Activated T-cell treated with anti-CD3 and anti-CD28 coated beads, Interleukin-2, amount 50 U/mL, for 4 hours (primary cell): ENCODE measurements around the gene PTAFR. TPM values are rescaled to one million over a fixed set of nuclear protein-coding genes. Genes with fewer than 3 reads are reported as not detected.

Experiments used
- ATAC-seq, 2 donors: fragments of 200-7000 bp; cut with Tn5 transposase; one replicate each; pipeline ENCODE4 v1.10.0; 2021
- DNase-seq: peaks from one replicate; pipeline ENCODE4 v3.0.0-alpha.2; 2020
- H3K27me3 Mint-ChIP-seq: one replicate; pipeline ENCODE4 v1.8.0; 2021; ENCODE audit warnings: low read depth, mixed read lengths
- H3K36me3 Mint-ChIP-seq: one replicate; pipeline ENCODE4 v1.8.0; 2022; ENCODE audit warnings: mixed read lengths; ENCODE audit not compliant: insufficient read depth
- H3K4me1 Mint-ChIP-seq: one replicate; pipeline ENCODE4 v1.8.0; 2021; ENCODE audit warnings: low read depth, mixed read lengths
- H3K4me3 Mint-ChIP-seq: one replicate; pipeline ENCODE4 v1.8.0; 2021; ENCODE audit warnings: mild to moderate bottlenecking, moderate library complexity, mixed read lengths
- H3K9me3 Mint-ChIP-seq: one replicate; pipeline ENCODE4 v1.8.0; 2021; ENCODE audit warnings: mixed read lengths
- total RNA-seq, 3 donors: library from RNA; stranded (reverse); gene quantifications; one replicate each; pipeline ENCODE4 v1.2.1, GENCODE V29; 2021

Gene PTAFR
- total RNA-seq = 1 to 10 TPM in 2 of 3 donors, under 1 TPM in 1; 0.96 to 3.4 (median 1.3) TPM

- H3K4me3 Mint-ChIP-seq = no peak within 1 kb of the TSS
- no peaks in the 10 kb centered on the region for H3K36me3 Mint-ChIP-seq
- H3K4me1 Mint-ChIP-seq = peaks cover 37% of the 10 kb centered on the region
- ATAC-seq (no peak), DNase-seq (no peak)
- H3K9me3 Mint-ChIP-seq = no peaks in the 10 kb centered on the region
- H3K27me3 Mint-ChIP-seq = peaks cover 7% of the 10 kb centered on the region
These were observed at the start of gene PTAFR for GRCh38 chr1:28176492-28177470. Gene PTAFR (minus strand): TSS chr1:28176690. CDS start chr1:28151021, 25,669 bp downstream.

- H3K4me3 Mint-ChIP-seq = no peak overlapping the region
- H3K9me3 Mint-ChIP-seq = no peaks in the 10 kb centered on the region
- peaks cover 14% of the 10 kb centered on the region for H3K36me3 Mint-ChIP-seq
- H3K27me3 Mint-ChIP-seq = no peaks in the 10 kb centered on the region
- DNase-seq (no peak), ATAC-seq (no peak)
- peaks cover 7% of the 10 kb centered on the region for H3K4me1 Mint-ChIP-seq
These were observed 36.8 kb upstream of the PTAFR start for GRCh38 chr1:28213315-28213714.

- H3K9me3 Mint-ChIP-seq = no peaks in the 10 kb centered on the region
- no peaks in the 10 kb centered on the region for H3K27me3 Mint-ChIP-seq
- ATAC-seq (no peak), DNase-seq (no peak)
- peaks cover 23% of the 10 kb centered on the region for H3K36me3 Mint-ChIP-seq
- H3K4me3 Mint-ChIP-seq = no peak overlapping the region
- H3K4me1 Mint-ChIP-seq = peaks cover 7% of the 10 kb centered on the region
These were observed 33.2 kb upstream of the PTAFR start for GRCh38 chr1:28209700-28210099.

GRCh38 chr1:28208818-28209441 lies 32.4 kb upstream of the PTAFR start:
- DNase-seq = peak; percentile 48
- Mint-ChIP-seq H3K36me3 (peaks cover 28% of the 10 kb centered on the region), H3K9me3 (no peaks in the 10 kb centered on the region)

GRCh38 chr1:28205243-28205642 lies 28.8 kb upstream of the PTAFR start:
- Mint-ChIP-seq H3K4me1 (peaks cover 18% of the 10 kb centered on the region), H3K36me3 (peaks cover 42% of the 10 kb centered on the region), H3K27me3 (no peaks in the 10 kb centered on the region), H3K4me3 (no peak overlapping the region), H3K9me3 (no peaks in the 10 kb centered on the region)
- ATAC-seq (no peak), DNase-seq (no peak)

More at GRCh38 chr1:28208818-28209441, 32.4 kb upstream of the PTAFR start:
- peak; percentile 53 to 73 for ATAC-seq
- peaks cover 7% of the 10 kb centered on the region for H3K4me1 Mint-ChIP-seq
- no peaks in the 10 kb centered on the region for H3K27me3 Mint-ChIP-seq
- H3K4me3 Mint-ChIP-seq = no peak overlapping the region

- H3K4me1 Mint-ChIP-seq = peaks cover 41% of the 10 kb centered on the region
These were observed 23.9 kb upstream of the PTAFR start for GRCh38 chr1:28200234-28200873.

GRCh38 chr1:28199328-28200233 lies 23.1 kb upstream of the PTAFR start:
- peaks cover 57% of the 10 kb centered on the region for H3K36me3 Mint-ChIP-seq
- H3K27me3 Mint-ChIP-seq = no peaks in the 10 kb centered on the region
- ATAC-seq (peak; percentile 95 to 96), DNase-seq (no peak)
- H3K4me3 Mint-ChIP-seq = peak overlapping the region; percentile 75
- peaks cover 7% of the 10 kb centered on the region for H3K9me3 Mint-ChIP-seq
- H3K4me1 Mint-ChIP-seq = peaks cover 41% of the 10 kb centered on the region

More at GRCh38 chr1:28200234-28200873, 23.9 kb upstream of the PTAFR start:
- DNase-seq (no peak), ATAC-seq (no peak)
- Mint-ChIP-seq H3K36me3 (peaks cover 62% of the 10 kb centered on the region), H3K9me3 (peaks cover 7% of the 10 kb centered on the region), H3K27me3 (no peaks in the 10 kb centered on the region), H3K4me3 (no peak overlapping the region)

- no peak overlapping the region for H3K4me3 Mint-ChIP-seq
- H3K4me1 Mint-ChIP-seq = peaks cover 41% of the 10 kb centered on the region
- no peaks in the 10 kb centered on the region for H3K27me3 Mint-ChIP-seq
- peaks cover 48% of the 10 kb centered on the region for H3K36me3 Mint-ChIP-seq
- peaks cover 7% of the 10 kb centered on the region for H3K9me3 Mint-ChIP-seq
- ATAC-seq (no peak), DNase-seq (no peak)
These were observed 21.4 kb upstream of the PTAFR start for GRCh38 chr1:28197682-28198415.

GRCh38 chr1:28196330-28196729 lies 19.8 kb upstream of the PTAFR start:
- DNase-seq (no peak), ATAC-seq (no peak)
- no peak overlapping the region for H3K4me3 Mint-ChIP-seq
- peaks cover 7% of the 10 kb centered on the region for H3K9me3 Mint-ChIP-seq
- no peaks in the 10 kb centered on the region for H3K27me3 Mint-ChIP-seq
- peaks cover 46% of the 10 kb centered on the region for H3K36me3 Mint-ChIP-seq
- peaks cover 41% of the 10 kb centered on the region for H3K4me1 Mint-ChIP-seq

GRCh38 chr1:28195780-28196179 lies 19.3 kb upstream of the PTAFR start:
- DNase-seq (no peak), ATAC-seq (no peak)
- Mint-ChIP-seq H3K36me3 (peaks cover 41% of the 10 kb centered on the region), H3K27me3 (no peaks in the 10 kb centered on the region), H3K9me3 (peaks cover 7% of the 10 kb centered on the region), H3K4me3 (no peak overlapping the region), H3K4me1 (peaks cover 35% of the 10 kb centered on the region)

GRCh38 chr1:28194326-28195035 lies 18.0 kb upstream of the PTAFR start:
- ATAC-seq = no peak
- no peak for DNase-seq
- no peak overlapping the region for H3K4me3 Mint-ChIP-seq
- H3K27me3 Mint-ChIP-seq = no peaks in the 10 kb centered on the region
- peaks cover 6% of the 10 kb centered on the region for H3K9me3 Mint-ChIP-seq
- H3K36me3 Mint-ChIP-seq = peaks cover 30% of the 10 kb centered on the region
- H3K4me1 Mint-ChIP-seq = peaks cover 23% of the 10 kb centered on the region

GRCh38 chr1:28193701-28194161 lies 17.2 kb upstream of the PTAFR start:
- no peak for DNase-seq
- no peak for ATAC-seq
- H3K4me3 Mint-ChIP-seq = no peak overlapping the region
- peaks cover 23% of the 10 kb centered on the region for H3K36me3 Mint-ChIP-seq
- peaks cover 16% of the 10 kb centered on the region for H3K4me1 Mint-ChIP-seq
- H3K27me3 Mint-ChIP-seq = no peaks in the 10 kb centered on the region
- no peaks in the 10 kb centered on the region for H3K9me3 Mint-ChIP-seq
